Endothelial cell of umbilical vein (primary cell): Measurements from ENCODE around the gene TAF6. TPM values are rescaled to one million over a fixed set of nuclear protein-coding genes. Genes with fewer than 3 reads are reported as not detected.
A peak's percentile ranks its signal among the peaks of the same experiment; 100 is the strongest.

Experiments
- BruUV-seq: library from RNA; stranded (reverse); fragments of 400-500 nt; replicated peaks from 2 replicates; lab custom pipeline; 2021; lab: Mats Ljungman, UMichigan
- CTCF ChIA-PET: fragments of 300-600, 350-600 bp; sonication (Branson Sonifier 250); formaldehyde crosslinking; loops from one replicate; lab custom pipeline; 2021; ENCODE audit warnings: antibody characterized with exemption, inconsistent platforms; lab: Charles Lee
- POLR2A ChIA-PET: fragments of 300-600, 350-600 bp; sonication (Branson Sonifier 250); formaldehyde crosslinking; loops from one replicate; lab custom pipeline; 2021; ENCODE audit warnings: antibody characterized with exemption, inconsistent platforms; lab: Charles Lee
- DNase-seq: peaks from one replicate; pipeline ENCODE4 v3.0.0-alpha.2; 2011; ENCODE audit warnings: low read depth, low spot score
- FAIRE-seq: peaks from 2 replicates; lab custom pipeline; 2011; peaks lifted over from hg19 to GRCh38; lab: Jason Lieb, UNC
- H2AFZ ChIP-seq: 2 replicates; pipeline ENCODE4 v1.6.0; 2012; ENCODE audit warnings: low read depth, low read length, control low read depth, inconsistent platforms
- H3K27ac ChIP-seq: 2 replicates; pipeline ENCODE4 v1.5.1; 2011; ENCODE audit warnings: low read depth, mild to moderate bottlenecking, control low read depth, low read length, moderate library complexity; ENCODE audit not compliant: insufficient read depth
- H3K27me3 ChIP-seq, 2 experiments: 2 replicates each; pipeline versions ENCODE4 v1.6.0 to v1.6.1; 2011; ENCODE audit warnings: low read length in 2 of 2, mixed read lengths in 1 of 2; ENCODE audit not compliant: control insufficient read depth in 2 of 2, insufficient read depth in 2 of 2
- H3K36me3 ChIP-seq, 2 experiments: 2 replicates in 1 of 2; 3 replicates in 1 of 2; pipeline ENCODE4 v1.5.1; 2011; ENCODE audit warnings: low read length in 2 of 2, mild to moderate bottlenecking in 1 of 2, moderate library complexity in 1 of 2; ENCODE audit not compliant: control insufficient read depth in 2 of 2, insufficient read depth in 2 of 2; ENCODE audit errors: extremely low read depth in 1 of 2
- H3K4me1 ChIP-seq: 3 replicates; pipeline ENCODE4 v1.5.1; 2011; ENCODE audit warnings: mild to moderate bottlenecking, low read length; ENCODE audit not compliant: control insufficient read depth, insufficient read depth; ENCODE audit errors: extremely low read depth
- H3K4me2 ChIP-seq: 2 replicates; pipeline ENCODE4 v1.6.1; 2011; ENCODE audit warnings: low read length, control low read depth, mixed read lengths; ENCODE audit not compliant: insufficient read depth
- H3K4me3 ChIP-seq, 3 experiments: fragments of 200-600 bp in 1 of 3; sonication (generic), shearing (Covaris generic) in 1 of 3; replicated peaks in 1 of 3; 2 replicates each; pipeline ENCODE4 v1.5.1; 2011 to 2016; ENCODE audit warnings: control low read depth in 3 of 3, low read length in 3 of 3, mild to moderate bottlenecking in 2 of 3, inconsistent platforms in 1 of 3, low read depth in 1 of 3, moderate library complexity in 1 of 3; ENCODE audit not compliant: insufficient read depth in 1 of 3
- H3K79me2 ChIP-seq: 2 replicates; pipeline ENCODE4 v1.6.0; 2012; ENCODE audit warnings: low read length, inconsistent platforms; ENCODE audit not compliant: control insufficient read depth, insufficient read depth
- H3K9ac ChIP-seq: replicated peaks from 2 replicates; pipeline ENCODE3; 2011; ENCODE audit warnings: low read length, control low read depth; ENCODE audit not compliant: insufficient read depth; ENCODE audit errors: extremely low read depth
- H3K9me1 ChIP-seq: replicated peaks from 3 replicates; pipeline ENCODE4 v1.6.0; 2011; ENCODE audit warnings: mild to moderate bottlenecking, low read length; ENCODE audit not compliant: control insufficient read depth, insufficient read depth; ENCODE audit errors: extremely low read depth
- H3K9me3 ChIP-seq: replicated peaks from 2 replicates; pipeline ENCODE4 v1.5.1; 2012; ENCODE audit warnings: low read length, inconsistent platforms; ENCODE audit not compliant: control insufficient read depth, insufficient read depth
- H4K20me1 ChIP-seq: replicated peaks from 2 replicates; pipeline ENCODE3; 2011; ENCODE audit warnings: mild to moderate bottlenecking, low read length; ENCODE audit not compliant: control insufficient read depth, insufficient read depth; ENCODE audit errors: extremely low read depth
- FOS ChIP-seq: IDR thresholded peaks from 2 replicates; pipeline ENCODE4 v1.6.1; 2011; ENCODE audit warnings: mild to moderate bottlenecking, low read length, moderate library complexity, borderline replicate concordance; ENCODE audit not compliant: insufficient read depth
- GATA2 ChIP-seq: IDR thresholded peaks from 2 replicates; pipeline ENCODE4 v1.7.0; 2011; ENCODE audit warnings: low read depth, mild to moderate bottlenecking, moderate library complexity, mixed read lengths, low read length; ENCODE audit not compliant: insufficient read length, insufficient read depth
- POLR2A ChIP-seq: IDR thresholded peaks from 2 replicates; pipeline ENCODE4 v1.6.1; 2012; ENCODE audit warnings: low read depth, mild to moderate bottlenecking, control low read depth, low read length
- dilution Hi-C: fragments of 300-500 bp; cut with MboI; formaldehyde crosslinking; loops from one replicate; pipeline ENCODE4 v1.15.0; 2019; ENCODE audit warnings: low sequenced_read_pairs; ENCODE audit not compliant: extremely low pct_ligation_motif_present
- intact Hi-C: fragments of 100-400 bp; cut with micrococcal nuclease; formaldehyde crosslinking; loops from one replicate; pipeline ENCODE4 v1.10.0; 2022
- polyA plus RNA-seq, 4 experiments: library from polyadenylated mRNA; depleted of rRNA in 3 of 4; stranded (reverse) in 3 of 4; unstranded in 1 of 4; fragments of >200 nt; gene quantifications; 2 replicates each; pipeline versions ENCODE4 v1.2.1 to v1.2.3, GENCODE V29; 2011 to 2012; ENCODE audit warnings: missing spikeins in 1 of 4
- total RNA-seq: library from RNA; stranded (reverse); gene quantifications from 2 replicates; pipeline ENCODE4 v1.2.3, GENCODE V29; 2021
- TF ChIP-seq, protein P1 (sequence below): IDR thresholded peaks from 2 replicates; pipeline ENCODE4 v1.6.1; 2011; ENCODE audit not compliant: insufficient read depth, insufficient read length

TAF6 gene
- total and polyA plus RNA-seq, 2 donors (not counting 3 experiments of a cell fraction or from before 2014, with no cell fraction given): 32.7 to 64.6 TPM

DNA sequence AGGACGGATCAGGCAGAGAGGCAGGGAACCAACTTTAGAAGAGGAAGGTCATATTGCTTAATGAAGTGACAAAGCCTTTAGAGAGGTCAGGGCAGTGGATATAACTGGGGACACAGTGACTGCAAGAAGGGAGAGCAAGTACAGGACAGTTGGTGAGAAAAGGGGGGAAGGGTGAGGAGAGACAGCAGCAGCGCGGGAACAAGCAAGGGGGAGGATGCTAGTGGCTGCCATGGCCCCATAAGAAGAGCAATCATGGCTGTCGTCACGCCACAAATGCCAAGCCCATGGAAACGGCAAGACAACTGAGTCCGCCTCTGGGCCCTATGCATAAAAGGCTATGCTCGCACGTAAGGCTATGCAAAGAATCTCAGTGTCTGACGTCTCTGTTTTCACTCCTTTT, 46.7 kb downstream of the TAF6 start:
- TF ChIP-seq FOS: no peak
- TF ChIP-seq, protein P1, sequence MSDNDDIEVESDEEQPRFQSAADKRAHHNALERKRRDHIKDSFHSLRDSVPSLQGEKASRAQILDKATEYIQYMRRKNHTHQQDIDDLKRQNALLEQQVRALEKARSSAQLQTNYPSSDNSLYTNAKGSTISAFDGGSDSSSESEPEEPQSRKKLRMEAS: no peak
- TF ChIP-seq GATA2: no peak
- Histone ChIP-seq H3K4me3 (no peak overlapping the region), H3K27ac (no peak overlapping the region), H3K36me3 (peaks cover 47 to 61% of the 10 kb centered on the region in 2 experiments), H3K4me1 (no peaks in the 10 kb centered on the region), H3K4me2 (no peak overlapping the region), H4K20me1 (no peaks in the 10 kb centered on the region), H3K27me3 (no peaks in the 10 kb centered on the region), H2AFZ (no peak overlapping the region), H3K79me2 (peaks cover 7% of the 10 kb centered on the region), H3K9ac (no peak overlapping the region), H3K9me1 (no peaks in the 10 kb centered on the region), H3K9me3 (peaks cover 26% of the 10 kb centered on the region)
- CTCF ChIA-PET: no interaction called here
- POLR2A ChIA-PET: no interaction called here
- BruUV-seq: no TSS peak
- FAIRE-seq: no peak
- dilution Hi-C loops: no loop called here
- intact Hi-C loops: no loop called here
- no peak for DNase-seq

GRCh38 chr7:100071018-100071723, 48.0 kb downstream of the TAF6 start:
- H3K9me1 ChIP-seq: no peaks in the 10 kb centered on the region
- no peak overlapping the region for H3K9ac ChIP-seq
- TF ChIP-seq, protein P1: no peak
- TF ChIP-seq POLR2A: peak; percentile 32
- H3K4me2 ChIP-seq: no peak overlapping the region
- ChIA-PET POLR2A (no interaction called here), CTCF (no interaction called here)
- H3K27ac ChIP-seq: no peak overlapping the region
- no peak for FAIRE-seq
- BruUV-seq: TSS peak; percentile 6
- no peaks in the 10 kb centered on the region for H4K20me1 ChIP-seq
- H3K79me2 ChIP-seq: no peaks in the 10 kb centered on the region
- peaks cover 26% of the 10 kb centered on the region for H3K9me3 ChIP-seq
- DNase-seq: no peak
- no peaks in the 10 kb centered on the region for H3K4me1 ChIP-seq
- no peak overlapping the region for H3K4me3 ChIP-seq
- dilution Hi-C loops (no loop called here), intact Hi-C loops (no loop called here)
- H2AFZ ChIP-seq: no peak overlapping the region
- no peaks in the 10 kb centered on the region for H3K27me3 ChIP-seq
- H3K36me3 ChIP-seq: peaks cover 44 to 53% of the 10 kb centered on the region in 2 experiments
